GM06990 (cell line): ENCODE data around the gene GPR55.

Experiments used
- DNase-seq: peaks from one replicate; pipeline ENCODE4 v3.0.0-alpha.2; 2011; ENCODE audit not compliant: insufficient read length; ENCODE audit errors: extremely low read depth
- H3K27me3 ChIP-seq: replicated peaks from 2 replicates; pipeline ENCODE4 v1.6.0; 2011; ENCODE audit warnings: low read length; ENCODE audit not compliant: control insufficient read depth, insufficient read depth
- H3K36me3 ChIP-seq: 2 replicates; pipeline ENCODE4 v1.5.1; 2011; ENCODE audit warnings: low read length; ENCODE audit not compliant: control insufficient read depth, insufficient read depth
- H3K4me3 ChIP-seq: replicated peaks from 2 replicates; pipeline ENCODE4 v1.5.1; 2011; ENCODE audit warnings: low read depth, mild to moderate bottlenecking, control low read depth, low read length
- CTCF ChIP-seq: IDR thresholded peaks from 2 replicates; pipeline ENCODE4 v1.5.1; 2011; ENCODE audit warnings: low read length, control low read depth, mild to moderate bottlenecking, inconsistent platforms; ENCODE audit not compliant: insufficient read depth, poor library complexity, severe bottlenecking

GPR55 gene

GRCh38 chr2:230924092-230924469 lies 961 bp downstream of the GPR55 start:
- Histone ChIP-seq H3K27me3 (no peaks in the 10 kb centered on the region), H3K36me3 (no peaks in the 10 kb centered on the region), H3K4me3 (peak overlapping the region; percentile 74)
- TF ChIP-seq CTCF: no peak
- peak; percentile 41 for DNase-seq

GRCh38 chr2:230922951-230923717 lies 1.9 kb downstream of the GPR55 start:
- DNase-seq: peak; percentile 54
- no peak for TF ChIP-seq CTCF
- Histone ChIP-seq H3K4me3 (peak overlapping the region; percentile 74), H3K27me3 (no peaks in the 10 kb centered on the region), H3K36me3 (no peaks in the 10 kb centered on the region)

GRCh38 chr2:230921806-230922595 lies 3.0 kb downstream of the GPR55 start:
- H3K27me3 ChIP-seq: no peaks in the 10 kb centered on the region
- no peak for TF ChIP-seq CTCF
- peak; percentile 37 for DNase-seq
- no peaks in the 10 kb centered on the region for H3K36me3 ChIP-seq
- peak overlapping the region; percentile 28 for H3K4me3 ChIP-seq

- H3K36me3 ChIP-seq: no peaks in the 10 kb centered on the region; the same call in 1 of the 2 replicates
- no peaks in the 10 kb centered on the region for H3K27me3 ChIP-seq
- no peak for TF ChIP-seq CTCF
- peak overlapping the region; percentile 38 for H3K4me3 ChIP-seq
- DNase-seq: no peak
These were observed 4.9 kb downstream of the GPR55 start for GRCh38 chr2:230920167-230920566.

GRCh38 chr2:230919681-230920080 lies 5.4 kb downstream of the GPR55 start:
- no peaks in the 10 kb centered on the region for H3K27me3 ChIP-seq
- H3K4me3 ChIP-seq: peak overlapping the region; percentile 38
- no peak for TF ChIP-seq CTCF
- H3K36me3 ChIP-seq: no peaks in the 10 kb centered on the region; the same call in 1 of the 2 replicates
- no peak for DNase-seq
